Progenitor cell of endocrine pancreas (in vitro differentiated cells): ENCODE measurements around the gene EXOC7. TPM values are rescaled to one million over a fixed set of nuclear protein-coding genes. Genes with fewer than 3 reads are reported as not detected.

Experiments used
- DNase-seq: peaks from one replicate; pipeline ENCODE4 v3.0.0; 2021; ENCODE audit warnings: low spot score; ENCODE audit not compliant: unreplicated experiment
- H3K27ac Mint-ChIP-seq: 2 replicates; pipeline ENCODE4 v1.8.0; 2021; ENCODE audit warnings: mild to moderate bottlenecking, moderate library complexity, mixed read lengths
- H3K27me3 Mint-ChIP-seq: 2 replicates; pipeline ENCODE4 v1.8.0; 2021; ENCODE audit warnings: mixed read lengths
- H3K36me3 Mint-ChIP-seq: 2 replicates; pipeline ENCODE4 v1.8.0; 2022; ENCODE audit warnings: mixed read lengths; ENCODE audit not compliant: insufficient read depth
- H3K4me1 Mint-ChIP-seq: 2 replicates; pipeline ENCODE4 v1.8.0; 2021; ENCODE audit warnings: low read depth, mixed read lengths
- H3K4me3 Mint-ChIP-seq: 2 replicates; pipeline ENCODE4 v1.8.0; 2021; ENCODE audit warnings: low read depth, mild to moderate bottlenecking, moderate library complexity, mixed read lengths
- H3K9me3 Mint-ChIP-seq: 2 replicates; pipeline ENCODE4 v1.8.0; 2021; ENCODE audit warnings: low read depth, mixed read lengths
- total RNA-seq: library from RNA; stranded (reverse); gene quantifications from 2 replicates; pipeline ENCODE4 v1.2.1, GENCODE V29; 2021
- TF ChIP-seq, protein P1 (sequence below): fragments of 200-600 bp; sonication (generic); IDR thresholded peaks from one replicate; pipeline ENCODE4 v1.5.0; 2021; ENCODE audit warnings: antibody characterized with exemption, mild to moderate bottlenecking; ENCODE audit not compliant: unreplicated experiment

Gene EXOC7
- total RNA-seq, 1 donor from 2014 or later, result 354 TPM

DNA sequence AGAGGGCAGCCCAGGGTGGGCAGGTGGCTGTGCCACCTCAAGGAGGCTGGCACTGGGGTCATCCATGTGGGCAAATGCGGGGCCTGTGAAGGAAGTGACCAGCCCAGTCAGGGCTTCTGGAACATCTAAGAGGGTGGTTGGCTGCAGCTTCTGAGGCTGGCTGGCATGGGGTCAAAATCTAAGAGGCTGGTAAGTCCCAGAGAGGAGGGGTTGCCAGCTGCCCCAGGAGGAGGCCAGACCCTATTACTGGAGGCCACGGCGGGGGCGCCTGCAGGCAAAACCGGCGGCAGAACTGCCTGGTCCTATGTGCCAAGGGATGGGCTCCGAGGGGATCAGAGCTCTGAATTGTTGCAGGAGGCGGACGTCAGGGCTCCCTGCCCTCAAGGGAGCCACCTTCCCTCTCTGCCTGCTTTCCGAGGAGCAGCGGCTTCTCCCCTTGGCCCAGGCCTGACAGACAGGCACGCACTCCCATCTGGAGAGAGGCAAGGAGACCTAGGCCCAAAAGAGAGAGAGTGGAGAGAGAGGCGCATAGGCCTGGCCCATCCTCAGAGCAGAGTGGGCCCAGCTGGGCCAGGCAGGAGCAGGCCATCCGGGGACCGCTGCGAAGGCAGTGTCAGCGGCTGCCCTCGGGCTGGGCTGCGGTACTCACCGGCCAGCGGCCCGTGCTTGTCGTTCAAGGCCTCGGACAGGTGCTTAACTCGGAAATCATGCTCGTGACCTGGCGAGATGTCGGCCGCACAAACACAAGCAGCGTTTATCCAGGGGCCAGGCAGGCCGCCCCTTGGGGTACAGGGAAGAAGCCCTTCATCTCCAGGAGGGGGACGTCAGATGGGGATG lies 13.7 kb downstream of the EXOC7 start:
- H3K36me3 Mint-ChIP-seq, result peaks cover 15% of the 10 kb centered on the region
- TF ChIP-seq, protein P1, sequence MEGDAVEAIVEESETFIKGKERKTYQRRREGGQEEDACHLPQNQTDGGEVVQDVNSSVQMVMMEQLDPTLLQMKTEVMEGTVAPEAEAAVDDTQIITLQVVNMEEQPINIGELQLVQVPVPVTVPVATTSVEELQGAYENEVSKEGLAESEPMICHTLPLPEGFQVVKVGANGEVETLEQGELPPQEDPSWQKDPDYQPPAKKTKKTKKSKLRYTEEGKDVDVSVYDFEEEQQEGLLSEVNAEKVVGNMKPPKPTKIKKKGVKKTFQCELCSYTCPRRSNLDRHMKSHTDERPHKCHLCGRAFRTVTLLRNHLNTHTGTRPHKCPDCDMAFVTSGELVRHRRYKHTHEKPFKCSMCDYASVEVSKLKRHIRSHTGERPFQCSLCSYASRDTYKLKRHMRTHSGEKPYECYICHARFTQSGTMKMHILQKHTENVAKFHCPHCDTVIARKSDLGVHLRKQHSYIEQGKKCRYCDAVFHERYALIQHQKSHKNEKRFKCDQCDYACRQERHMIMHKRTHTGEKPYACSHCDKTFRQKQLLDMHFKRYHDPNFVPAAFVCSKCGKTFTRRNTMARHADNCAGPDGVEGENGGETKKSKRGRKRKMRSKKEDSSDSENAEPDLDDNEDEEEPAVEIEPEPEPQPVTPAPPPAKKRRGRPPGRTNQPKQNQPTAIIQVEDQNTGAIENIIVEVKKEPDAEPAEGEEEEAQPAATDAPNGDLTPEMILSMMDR, result no peak
- H3K27me3 Mint-ChIP-seq, result no peaks in the 10 kb centered on the region
- no peak for DNase-seq
- H3K4me1 Mint-ChIP-seq, result peaks cover 6% of the 10 kb centered on the region
- H3K4me3 Mint-ChIP-seq, result no peak overlapping the region
- no peaks in the 10 kb centered on the region for H3K9me3 Mint-ChIP-seq
- H3K27ac Mint-ChIP-seq, result no peak overlapping the region

DNA sequence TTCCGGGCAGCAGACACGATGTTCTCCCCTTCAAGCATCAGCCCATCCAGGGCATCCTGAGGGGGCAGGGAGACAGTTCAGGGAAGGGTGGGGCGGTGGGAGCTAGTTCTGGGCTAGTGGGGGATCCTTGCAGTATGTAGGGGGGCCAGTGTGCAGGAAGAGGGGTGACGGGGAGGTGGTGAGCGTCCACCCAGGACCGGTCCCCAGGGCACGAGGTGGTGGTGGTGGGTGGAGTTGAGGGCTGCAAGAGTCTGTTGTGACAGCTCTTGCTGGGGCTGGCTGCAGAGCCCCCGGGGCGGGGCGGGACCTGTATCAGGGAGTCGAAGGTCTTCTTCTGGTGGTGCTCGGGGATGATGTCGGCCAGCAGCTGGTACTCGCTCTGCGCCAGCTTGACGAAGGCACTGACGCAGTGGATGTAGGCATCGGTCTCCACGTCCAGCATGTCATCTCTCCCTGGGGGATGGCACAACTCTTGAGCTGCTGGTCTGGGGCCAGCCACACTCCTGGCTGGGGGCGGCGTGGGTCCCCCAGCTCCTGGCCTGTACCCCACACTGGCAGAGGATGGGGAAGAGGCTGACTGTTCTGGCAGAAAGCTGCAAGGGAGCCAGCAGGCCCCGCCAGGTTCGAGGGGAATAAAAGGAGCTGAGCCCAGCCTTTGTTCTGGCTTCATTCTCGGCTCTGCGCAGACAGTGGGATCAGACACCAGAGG lies 14.6 kb downstream of the EXOC7 start:
- no peaks in the 10 kb centered on the region for H3K27me3 Mint-ChIP-seq
- no peak for DNase-seq
- H3K36me3 Mint-ChIP-seq, result peaks cover 17% of the 10 kb centered on the region
- no peaks in the 10 kb centered on the region for H3K9me3 Mint-ChIP-seq
- H3K4me3 Mint-ChIP-seq, result no peak overlapping the region
- TF ChIP-seq, protein P1, result no peak
- H3K4me1 Mint-ChIP-seq, result peaks cover 13% of the 10 kb centered on the region
- H3K27ac Mint-ChIP-seq, result no peak overlapping the region

DNA sequence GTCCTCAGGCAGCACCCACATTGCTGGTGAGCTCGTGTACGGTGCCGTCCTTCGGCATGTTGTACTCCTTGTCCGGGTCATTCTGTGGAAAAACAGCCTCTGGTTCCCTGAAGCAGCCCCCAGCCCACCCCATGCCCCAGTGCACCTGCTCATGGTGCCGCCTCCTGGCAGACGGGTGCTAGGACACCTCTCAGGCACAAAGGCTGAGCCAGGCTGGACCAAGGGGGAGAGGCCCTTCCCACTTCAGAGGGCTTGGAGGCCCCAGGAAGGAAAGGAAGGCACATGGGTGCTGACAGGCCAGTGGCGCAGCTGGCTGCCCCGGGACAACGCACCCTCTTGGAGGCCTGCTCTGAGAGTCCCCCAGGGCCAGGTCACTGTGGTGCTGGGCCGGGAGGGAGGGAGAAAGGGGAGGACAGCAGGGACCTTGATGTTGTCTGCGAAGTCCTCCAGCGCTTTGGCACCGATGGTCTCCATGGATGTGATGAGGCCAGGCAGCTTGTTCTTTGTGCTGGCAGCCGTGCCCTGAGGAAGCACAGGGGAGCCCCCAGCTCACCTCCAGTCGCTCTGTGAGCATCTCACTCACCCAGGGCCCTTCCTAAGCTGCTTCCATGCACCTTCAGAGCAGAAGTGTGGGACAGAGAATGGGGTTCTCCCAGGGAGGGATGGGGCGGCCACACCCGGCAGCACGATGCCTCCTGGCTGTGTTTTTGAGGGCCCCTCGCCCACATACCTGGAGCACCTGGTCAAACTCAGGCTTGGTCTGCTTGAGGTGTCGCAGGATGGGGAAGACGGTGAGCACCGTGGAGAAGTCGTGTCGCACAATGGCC lies 15.3 kb downstream of the EXOC7 start:
- peaks cover 13% of the 10 kb centered on the region for H3K4me1 Mint-ChIP-seq
- peaks cover 15% of the 10 kb centered on the region for H3K36me3 Mint-ChIP-seq
- TF ChIP-seq, protein P1, result no peak
- no peak overlapping the region for H3K27ac Mint-ChIP-seq
- H3K9me3 Mint-ChIP-seq, result no peaks in the 10 kb centered on the region
- H3K4me3 Mint-ChIP-seq, result no peak overlapping the region
- no peaks in the 10 kb centered on the region for H3K27me3 Mint-ChIP-seq
- DNase-seq, result no peak

DNA sequence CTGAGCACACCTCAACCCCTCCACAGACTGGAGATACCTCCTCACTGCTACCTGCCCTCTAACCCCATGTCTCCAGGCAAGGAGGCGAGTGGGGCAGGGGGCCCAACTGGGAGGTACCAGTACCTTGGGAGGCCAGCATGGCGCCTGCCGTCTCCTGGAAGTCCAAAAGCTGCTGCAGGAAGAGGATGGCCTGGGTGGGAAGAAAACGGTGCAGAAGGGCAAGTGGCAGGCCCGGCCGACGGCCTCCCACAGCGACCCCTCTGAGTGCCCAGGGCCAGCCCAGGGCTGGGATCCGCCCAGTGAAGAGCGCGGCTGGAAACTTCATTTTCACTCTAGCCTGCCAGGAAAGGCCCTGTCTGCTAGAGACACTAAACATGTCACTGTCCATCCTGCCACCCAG lies 16.1 kb downstream of the EXOC7 start:
- TF ChIP-seq, protein P1, result no peak
- H3K36me3 Mint-ChIP-seq, result peaks cover 15% of the 10 kb centered on the region

DNA sequence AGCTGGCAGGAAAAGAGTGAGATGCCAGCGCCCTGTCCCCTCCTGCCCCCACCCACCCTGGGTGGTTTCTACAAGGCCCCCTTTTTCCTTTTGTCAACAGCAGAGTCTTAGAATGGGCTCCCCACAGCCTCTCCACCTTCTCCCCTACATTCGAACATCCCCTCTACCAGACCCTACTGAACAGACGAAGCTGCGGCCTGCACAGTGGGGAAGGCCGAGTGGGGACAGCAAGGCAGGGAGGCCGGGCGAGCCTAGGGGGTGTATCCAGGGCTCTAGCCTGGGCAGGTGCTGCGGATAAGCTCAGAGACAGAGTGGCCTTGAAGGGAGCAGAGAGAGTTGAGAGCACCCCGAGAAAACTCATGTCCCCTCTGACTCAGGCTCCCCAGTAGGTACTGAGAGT lies 17.2 kb downstream of the EXOC7 start:
- H3K4me1 Mint-ChIP-seq, result peaks cover 14% of the 10 kb centered on the region
- H3K9me3 Mint-ChIP-seq, result no peaks in the 10 kb centered on the region
- no peak overlapping the region for H3K27ac Mint-ChIP-seq
- TF ChIP-seq, protein P1, result no peak
- H3K4me3 Mint-ChIP-seq, result no peak overlapping the region
- no peak for DNase-seq
- no peaks in the 10 kb centered on the region for H3K27me3 Mint-ChIP-seq
- H3K36me3 Mint-ChIP-seq, result peaks cover 15% of the 10 kb centered on the region

More for the DNA sequence above, 16.1 kb downstream of the EXOC7 start:
- Mint-ChIP-seq H3K4me1 (peaks cover 13% of the 10 kb centered on the region), H3K27me3 (no peaks in the 10 kb centered on the region), H3K9me3 (no peaks in the 10 kb centered on the region), H3K27ac (no peak overlapping the region), H3K4me3 (no peak overlapping the region)
- no peak for DNase-seq
